A673 (cell line): ENCODE results near the gene MAP2. TPM values are rescaled to one million over a fixed set of nuclear protein-coding genes. Genes with fewer than 3 reads are reported as not detected.

Source experiments
- BruUV-seq: library from RNA; stranded (reverse); fragments of 400-500 nt; replicated peaks from 2 replicates; lab custom pipeline; 2021; lab: Mats Ljungman, UMichigan
- CTCF ChIA-PET: fragments of 300-600 bp; sonication (Branson Sonifier 250); formaldehyde crosslinking; loops from one replicate; lab custom pipeline; 2022; ENCODE audit warnings: antibody characterized with exemption; lab: Charles Lee
- POLR2A ChIA-PET: fragments of 300-600 bp; sonication (Branson Sonifier 250); formaldehyde crosslinking; loops from one replicate; lab custom pipeline; 2022; ENCODE audit warnings: antibody characterized with exemption; ENCODE audit not compliant: low non-redundant PET; lab: Charles Lee
- DNase-seq: peaks from one replicate; pipeline ENCODE4 v3.0.0-alpha.2; 2015; ENCODE audit warnings: low spot score
- H3K27ac ChIP-seq: fragments of 200-600 bp; sonication (generic); 2 replicates; pipeline ENCODE4 v1.5.1; 2016; ENCODE audit warnings: mixed run types, low read depth, mild to moderate bottlenecking, mixed read lengths, antibody characterized with exemption, low read length; ENCODE audit not compliant: poor library complexity, severe bottlenecking
- H3K27me3 ChIP-seq: fragments of 200-600 bp; sonication (generic); replicated peaks from 2 replicates; pipeline ENCODE4 v1.6.1; 2017; ENCODE audit warnings: mixed run types, low read depth, mild to moderate bottlenecking, mixed read lengths, antibody characterized with exemption, low read length; ENCODE audit not compliant: insufficient read depth, poor library complexity
- H3K36me3 ChIP-seq: fragments of 200-600 bp; sonication (generic); 2 replicates; pipeline ENCODE4 v1.6.1; 2016; ENCODE audit warnings: mixed run types, mild to moderate bottlenecking, mixed read lengths, antibody characterized with exemption, low read length; ENCODE audit not compliant: insufficient read depth, poor library complexity, severe bottlenecking
- H3K4me1 ChIP-seq: fragments of 200-600 bp; sonication (generic); 2 replicates; pipeline ENCODE4 v1.6.1; 2017; ENCODE audit warnings: mixed run types, mild to moderate bottlenecking, mixed read lengths, antibody characterized with exemption, low read length; ENCODE audit not compliant: insufficient read depth, poor library complexity, severe bottlenecking
- H3K4me3 ChIP-seq: fragments of 200-600 bp; sonication (generic); 2 replicates; pipeline ENCODE4 v1.5.1; 2016; ENCODE audit warnings: low read depth, mixed run types, mild to moderate bottlenecking, mixed read lengths, low read length; ENCODE audit not compliant: poor library complexity, severe bottlenecking
- H3K9me3 ChIP-seq: fragments of 200-600 bp; sonication (generic); 2 replicates; pipeline ENCODE4 v1.6.1; 2016; ENCODE audit warnings: mixed run types, low read depth, mild to moderate bottlenecking, mixed read lengths, antibody characterized with exemption, low read length; ENCODE audit not compliant: poor library complexity, severe bottlenecking
- CTCF ChIP-seq: fragments of 300-800, 200-600 bp; sonication (generic); conservative IDR thresholded peaks from 2 replicates; pipeline ENCODE4 v1.5.1; 2017; ENCODE audit warnings: low read depth, mild to moderate bottlenecking, antibody characterized with exemption, low read length, moderate library complexity, mixed read lengths
- EZH2 ChIP-seq: fragments of 200-600 bp; sonication (generic); IDR thresholded peaks from 2 replicates; pipeline ENCODE4 v1.6.1; 2017; ENCODE audit warnings: borderline replicate concordance, low read depth, mild to moderate bottlenecking, mixed read lengths, antibody characterized with exemption, low read length; ENCODE audit not compliant: poor library complexity, severe bottlenecking
- intact Hi-C: fragments of 100-400 bp; cut with micrococcal nuclease; formaldehyde crosslinking; loops from one replicate; pipeline ENCODE4 v1.10.0; 2022; ENCODE audit not compliant: unreplicated experiment
- total RNA-seq: library from RNA; stranded (reverse); gene quantifications from 2 replicates; pipeline ENCODE4 v1.2.3, GENCODE V29; 2021

MAP2 gene
- total RNA-seq, 1 experiment from 2014 or later: 1.7 TPM

GRCh38 chr2:209501579-209501978 is 77.7 kb downstream of the MAP2 start:
- Histone ChIP-seq H3K27ac (no peak overlapping the region), H3K27me3 (peaks cover 5% of the 10 kb centered on the region), H3K4me1 (no peaks in the 10 kb centered on the region), H3K9me3 (no peaks in the 10 kb centered on the region), H3K36me3 (no peaks in the 10 kb centered on the region), H3K4me3 (no peak overlapping the region)
- TF ChIP-seq EZH2: no peak
- no peak for TF ChIP-seq CTCF
- ChIA-PET CTCF (interaction anchor here (0.5 kb wide), 1 partner anchor 11 kb away, joined by 3 read pairs; no protein-coding TSS in a partner anchor), POLR2A (no interaction called here)
- intact Hi-C loops: no loop called here
- no peak for DNase-seq
- BruUV-seq: no TSS peak

GRCh38 chr2:209505410-209505809 is 81.6 kb downstream of the MAP2 start:
- BruUV-seq: no TSS peak
- no peak for TF ChIP-seq EZH2
- TF ChIP-seq CTCF: no peak
- DNase-seq: no peak

GRCh38 chr2:209508255-209508654 is 84.4 kb downstream of the MAP2 start:
- intact Hi-C loops: no loop called here
- no peaks in the 10 kb centered on the region for H3K9me3 ChIP-seq
- H3K4me1 ChIP-seq: peaks cover 8% of the 10 kb centered on the region
- no TSS peak for BruUV-seq
- ChIA-PET POLR2A (no interaction called here), CTCF (no interaction called here)
- TF ChIP-seq CTCF: no peak
- TF ChIP-seq EZH2: no peak
- no peak overlapping the region for H3K4me3 ChIP-seq
- H3K36me3 ChIP-seq: no peaks in the 10 kb centered on the region
- no peak for DNase-seq
- H3K27ac ChIP-seq: no peak overlapping the region
- H3K27me3 ChIP-seq: peaks cover 19% of the 10 kb centered on the region

More at GRCh38 chr2:209505410-209505809, 81.6 kb downstream of the MAP2 start:
- H3K4me1 ChIP-seq: no peaks in the 10 kb centered on the region
- POLR2A ChIA-PET: no interaction called here
- peaks cover 16% of the 10 kb centered on the region for H3K27me3 ChIP-seq
- H3K27ac ChIP-seq: no peak overlapping the region
- H3K4me3 ChIP-seq: no peak overlapping the region
- intact Hi-C loops: no loop called here
- H3K36me3 ChIP-seq: no peaks in the 10 kb centered on the region
- CTCF ChIA-PET: no interaction called here
- H3K9me3 ChIP-seq: no peaks in the 10 kb centered on the region
